Thyroid gland (tissue), 4 donors: Measurements from ENCODE around the gene CPNE4.

ENCODE experiments used
- CTCF ChIP-seq, 6 experiments: fragments of 200-600 bp in 3 of 6; fragments of 450-650 bp in 3 of 6; sonication (generic) in 3 of 6; IDR thresholded peaks; one replicate each; pipeline ENCODE4 v1.5.1; 2016 to 2019; ENCODE audit warnings: antibody characterized with exemption in 6 of 6, mild to moderate bottlenecking in 2 of 6, inconsistent platforms in 1 of 6, moderate library complexity in 1 of 6
- POLR2A ChIP-seq, 2 donors: fragments of 450-650 bp; IDR thresholded peaks; one replicate each; pipeline ENCODE4 v1.6.1; 2017; ENCODE audit warnings: antibody characterized with exemption in 2 of 2, mild to moderate bottlenecking in 2 of 2, moderate library complexity in 1 of 2

- TF ChIP-seq CTCF (IDR thresholded peaks at IDR 0.05) (no peak), POLR2A (IDR thresholded peaks at IDR 0.05) (no peak)
These were observed 494.7 kb downstream of the CPNE4 start for GRCh38 chr3:131540143-131540542.
